Vagina (tissue), 2 donors: ENCODE results near the gene MPC1.

ENCODE experiments used
- CTCF ChIP-seq, 3 experiments: fragments of 450-650 bp in 2 of 3; fragments of 200-600 bp in 1 of 3; sonication (generic) in 1 of 3; IDR thresholded peaks; one replicate each; pipeline ENCODE4 v1.5.1; 2017 to 2019; ENCODE audit warnings: antibody characterized with exemption in 3 of 3, mild to moderate bottlenecking in 2 of 3, moderate library complexity in 2 of 3
- POLR2AphosphoS5 ChIP-seq, 2 donors: sonication (generic); formaldehyde crosslinking; IDR thresholded peaks; one replicate each; pipeline ENCODE4 v1.9.0; 2017; ENCODE audit warnings: antibody characterized with exemption in 2 of 2, mild to moderate bottlenecking in 2 of 2, low read depth in 1 of 2; ENCODE audit not compliant: insufficient read depth in 1 of 2

- TF ChIP-seq CTCF (IDR thresholded peaks at IDR 0.05): no peak
- no peak for TF ChIP-seq POLR2AphosphoS5 (IDR thresholded peaks at IDR 0.05; ENCODE audit: insufficient read depth in 1 of 2, low read depth in 1 of 2)
Measured at GRCh38 chr6:166323395-166323794, 59.3 kb downstream of the MPC1 start.
